Non-pigmented ciliary epithelial cell (primary cell): ENCODE results near the gene KCNQ1.

Experiments used
- DNase-seq: peaks from one replicate; pipeline ENCODE4 v3.0.0-alpha.2; 2010; ENCODE audit warnings: low read depth

The KCNQ1 gene

GRCh38 chr11:2716376-2717095 lies 271.7 kb downstream of the KCNQ1 start:
- DNase-seq: no peak

- no peak for DNase-seq
Observed at GRCh38 chr11:2717561-2718325, 272.9 kb downstream of the KCNQ1 start.

GRCh38 chr11:2718817-2719438 lies 274.1 kb downstream of the KCNQ1 start:
- no peak for DNase-seq

GRCh38 chr11:2719831-2720590 lies 275.2 kb downstream of the KCNQ1 start:
- DNase-seq: no peak

GRCh38 chr11:2721210-2721916 lies 276.6 kb downstream of the KCNQ1 start:
- no peak for DNase-seq

- DNase-seq: no peak
Observed at GRCh38 chr11:2722955-2723354, 278.1 kb downstream of the KCNQ1 start.

GRCh38 chr11:2724104-2724503 lies 279.3 kb downstream of the KCNQ1 start:
- no peak for DNase-seq

GRCh38 chr11:2724653-2725367 lies 280.0 kb downstream of the KCNQ1 start:
- DNase-seq: no peak

GRCh38 chr11:2725368-2726300 lies 280.8 kb downstream of the KCNQ1 start:
- no peak for DNase-seq

GRCh38 chr11:2726964-2727363 lies 282.2 kb downstream of the KCNQ1 start:
- DNase-seq: no peak

- DNase-seq: no peak
Observed at GRCh38 chr11:2728128-2728662, 283.4 kb downstream of the KCNQ1 start.

- no peak for DNase-seq
Observed at GRCh38 chr11:2728663-2729332, 284.0 kb downstream of the KCNQ1 start.

GRCh38 chr11:2729841-2730240 lies 285.0 kb downstream of the KCNQ1 start:
- no peak for DNase-seq

- no peak for DNase-seq
Observed at GRCh38 chr11:2730272-2731129, 285.7 kb downstream of the KCNQ1 start.

- DNase-seq: no peak
Observed at GRCh38 chr11:2731130-2732125, 286.6 kb downstream of the KCNQ1 start.

GRCh38 chr11:2732261-2732939 lies 287.6 kb downstream of the KCNQ1 start:
- no peak for DNase-seq
